Transverse colon (tissue), 4 donors: ENCODE measurements around the gene OLA1. TPM values are rescaled to one million over a fixed set of nuclear protein-coding genes. Genes with fewer than 3 reads are reported as not detected.

Source experiments
- DNase-seq: peaks from one replicate; pipeline ENCODE4 v3.0.0-alpha.2; 2019
- H3K27ac ChIP-seq, 4 donors: fragments of 200-600 bp; sonication (generic); 2 replicates each; pipeline ENCODE4 v1.5.1; 2016 to 2018; ENCODE audit warnings: inconsistent platforms in 4 of 4
- H3K27me3 ChIP-seq: fragments of 200-600 bp; sonication (generic); 2 replicates; pipeline ENCODE4 v1.5.1; 2017; ENCODE audit warnings: inconsistent platforms
- H3K36me3 ChIP-seq, 4 donors: fragments of 200-600 bp; sonication (generic); 2 replicates each; pipeline ENCODE4 v1.5.1; 2017 to 2019; ENCODE audit warnings: inconsistent platforms in 4 of 4
- H3K4me1 ChIP-seq, 4 donors: fragments of 200-600 bp; sonication (generic); 2 replicates each; pipeline ENCODE4 v1.5.1; 2017 to 2020; ENCODE audit warnings: inconsistent platforms in 4 of 4
- H3K4me3 ChIP-seq, 4 donors: fragments of 200-600 bp; sonication (generic); 1 replicate in 1 of 4; 2 replicates in 3 of 4; pipeline versions ENCODE4 v1.5.1 to v1.6.1; 2017 to 2019; ENCODE audit warnings: inconsistent platforms in 4 of 4
- H3K9me3 ChIP-seq, 2 donors: fragments of 200-600 bp; sonication (generic); 2 replicates each; pipeline ENCODE4 v1.5.1; 2017 to 2019; ENCODE audit warnings: inconsistent platforms in 2 of 2
- CTCF ChIP-seq, 5 experiments: fragments of 200-600 bp in 3 of 5; fragments of 450-650 bp in 2 of 5; sonication (generic) in 3 of 5; IDR thresholded peaks; 1 replicate in 2 of 5; 2 replicates in 3 of 5; pipeline ENCODE4 v1.5.1; 2016 to 2017; ENCODE audit warnings: antibody characterized with exemption in 5 of 5, inconsistent platforms in 3 of 5, mild to moderate bottlenecking in 2 of 5, moderate library complexity in 1 of 5
- EP300 ChIP-seq: sonication (generic); formaldehyde crosslinking; IDR thresholded peaks from one replicate; pipeline ENCODE4 v1.6.1; 2017; ENCODE audit warnings: antibody characterized with exemption, low read depth
- POLR2A ChIP-seq: fragments of 450-650 bp; IDR thresholded peaks from one replicate; pipeline ENCODE4 v1.6.1; 2016; ENCODE audit warnings: antibody characterized with exemption, mild to moderate bottlenecking, moderate library complexity
- POLR2AphosphoS5 ChIP-seq, 3 donors: sonication (generic); formaldehyde crosslinking; IDR thresholded peaks; one replicate each; pipeline ENCODE4 v1.6.1; 2016; ENCODE audit warnings: antibody characterized with exemption in 3 of 3
- WGBS, 2 donors: methylation state at CpG; one replicate each; pipeline ENCODE4 v1.1.5; 2018; ENCODE audit warnings: low coverage in 1 of 2; 5-methylcytosine and 5-hydroxymethylcytosine counted together
- in situ Hi-C, 4 donors: fragments of 200-750 bp; cut with MboI; loops; one replicate each; pipeline versions ENCODE4 v1.15.0 to v1.15.1; 2017; ENCODE audit warnings: low sequenced_read_pairs in 3 of 4, low pct_ligation_motif_present in 1 of 4, low pct_unique_long_range_greater_than_20kb in 1 of 4
- intact Hi-C: fragments of 100-400 bp; cut with DNase I; formaldehyde crosslinking; loops from one replicate; pipeline ENCODE4 v1.15.1; 2023; ENCODE audit warnings: low total_unique reads
- total RNA-seq, 4 donors: library from RNA; depleted of rRNA; stranded (reverse); fragments of >200 nt; gene quantifications; one replicate each; pipeline ENCODE4 v1.1.0, GENCODE V29; 2016

OLA1 gene
- total RNA-seq, 4 donors from 2014 or later, result 6.7 to 47.7 (median 37.1) TPM

- no peak for TF ChIP-seq EP300
- no peak for TF ChIP-seq CTCF (IDR thresholded peaks at IDR 0.05)
- TF ChIP-seq POLR2A, result no peak
- no peak overlapping the region for H3K27ac ChIP-seq
- no peaks in the 10 kb centered on the region for H3K4me1 ChIP-seq
- no peak overlapping the region for H3K4me3 ChIP-seq
- in situ Hi-C loops (loop anchor here in 1 of 4 donors (25.0 kb wide), 1 partner anchor 159 kb away; no protein-coding TSS in a partner anchor), intact Hi-C loops (no loop called here)
- no peaks in the 10 kb centered on the region for H3K9me3 ChIP-seq
- DNase-seq, result no peak
- H3K36me3 ChIP-seq, result no peaks in the 10 kb centered on the region
- WGBS, 2 donors, result 95 to 100% methylated on average over 1 to 3 of the region's 3 CpGs
- no peaks in the 10 kb centered on the region for H3K27me3 ChIP-seq
Observed at GRCh38 chr2:174046172-174046571, 202.2 kb downstream of the OLA1 start.

- in situ Hi-C loops (loop anchor here in 1 of 4 donors (25.0 kb wide), 1 partner anchor 157 kb away; no protein-coding TSS in a partner anchor), intact Hi-C loops (no loop called here)
- Histone ChIP-seq H3K27ac (no peak overlapping the region), H3K4me1 (peaks cover 2% of the 10 kb centered on the region in 4 donors), H3K4me3 (no peak overlapping the region), H3K9me3 (no peaks in the 10 kb centered on the region), H3K36me3 (no peaks in the 10 kb centered on the region), H3K27me3 (no peaks in the 10 kb centered on the region)
- no peak for TF ChIP-seq CTCF (IDR thresholded peaks at IDR 0.05)
- no peak for TF ChIP-seq POLR2AphosphoS5 (IDR thresholded peaks at IDR 0.05)
- no peak for TF ChIP-seq EP300
- no peak for TF ChIP-seq POLR2A
- no peak for DNase-seq
- 77 to 83% methylated on average over 3 of the region's 3 CpGs for WGBS, 2 donors
Observed at GRCh38 chr2:174044556-174044955, 203.8 kb downstream of the OLA1 start.

GRCh38 chr2:174040417-174040701 is 208.0 kb downstream of the OLA1 start:
- Histone ChIP-seq H3K9me3 (no peaks in the 10 kb centered on the region), H3K36me3 (no peaks in the 10 kb centered on the region), H3K27ac (no peak overlapping the region), H3K27me3 (no peaks in the 10 kb centered on the region), H3K4me3 (no peak overlapping the region), H3K4me1 (peaks cover 3 to 5% (median 4%) of the 10 kb centered on the region in 4 donors)
- no peak for DNase-seq
- WGBS, 2 donors, result 95 to 100% methylated on average over 1 to 2 of the region's 2 CpGs
- intact Hi-C loops, result no loop called here
- in situ Hi-C loops, result loop anchor here in 1 of 4 donors (25.0 kb wide), 1 partner anchor 153 kb away; no protein-coding TSS in a partner anchor
- no peak for TF ChIP-seq POLR2A
- TF ChIP-seq POLR2AphosphoS5 (IDR thresholded peaks at IDR 0.05), result no peak
- TF ChIP-seq CTCF (IDR thresholded peaks at IDR 0.05), result no peak
- TF ChIP-seq EP300, result no peak

- 38 to 41% methylated on average over 5 to 16 of the region's 16 CpGs for whole genome bisulfite sequencing, 2 donors
- Histone ChIP-seq H3K4me1 (peaks cover 3 to 5% (median 4%) of the 10 kb centered on the region in 4 donors), H3K36me3 (no peaks in the 10 kb centered on the region), H3K9me3 (no peaks in the 10 kb centered on the region), H3K27me3 (no peaks in the 10 kb centered on the region), H3K27ac (peak overlapping the region; percentile 74 to 89 (median 80)), H3K4me3 (no peak overlapping the region)
- DNase-seq, result peak; percentile 90
- intact Hi-C loops, result no loop called here
- peak in 2 of 3 donors; percentile 43 to 48 for TF ChIP-seq POLR2AphosphoS5 (IDR thresholded peaks at IDR 0.05)
- TF ChIP-seq EP300, result no peak
- TF ChIP-seq CTCF (IDR thresholded peaks at IDR 0.05), result peak; percentile 78 to 91 (median 83)
- in situ Hi-C loops, result loop anchor here in 1 of 4 donors (25.0 kb wide), 1 partner anchor 152 kb away; no protein-coding TSS in a partner anchor
Observed at GRCh38 chr2:174039551-174040416, 208.5 kb downstream of the OLA1 start.
